ENCODE measurements around the gene COPS4. TPM values are rescaled to one million over a fixed set of nuclear protein-coding genes. Genes with fewer than 3 reads are reported as not detected.
A peak's percentile ranks its signal among the peaks of the same experiment; 100 is the strongest.

Gene COPS4
- polyA plus RNA-seq, 1 donor (not counting 4 experiments of a cell fraction or from before 2014, with no cell fraction given), result 50.2 TPM

GRCh38 chr4:83012687-83013419 lies 22.1 kb upstream of the COPS4 start:
- dilution Hi-C loops (cut with MboI; ENCODE audit: extremely low pct_ligation_motif_present, low sequenced_read_pairs), result no loop called here
- Histone ChIP-seq H3K4me3 (ENCODE audit: control insufficient read depth in 2 of 3, extremely low read depth in 1 of 3, insufficient read depth in 2 of 3, low read depth in 1 of 3, low read length in 3 of 3) (peak overlapping the region; percentile 82 to 93 (median 88)), H3K27me3 (ENCODE audit: control insufficient read depth, extremely low read depth, insufficient read depth, low read length) (no peaks in the 10 kb centered on the region), H3K9ac (ENCODE audit: control insufficient read depth, extremely low read depth, insufficient read depth, low read length) (peak overlapping the region; percentile 88), H3K4me1 (ENCODE audit: control insufficient read depth, extremely low read depth, insufficient read depth, low read length) (peaks cover 13% of the 10 kb centered on the region), H3K4me2 (ENCODE audit: control insufficient read depth, extremely low read depth, insufficient read depth, low read depth, low read length) (peak overlapping the region; percentile 100), H4K20me1 (ENCODE audit: control insufficient read depth, extremely low read depth, insufficient read depth, low read length) (no peaks in the 10 kb centered on the region), H3K9me3 (ENCODE audit: control insufficient read depth, low read depth, low read length) (no peaks in the 10 kb centered on the region), H3K27ac (ENCODE audit: control insufficient read depth, insufficient read depth, low read length) (peak overlapping the region; percentile 77), H3K9me1 (ENCODE audit: control insufficient read depth, extremely low read depth, insufficient read depth, low read length) (no peaks in the 10 kb centered on the region), H3K36me3 (ENCODE audit: control insufficient read depth in 2 of 2, extremely low read depth in 1 of 2, insufficient read depth in 2 of 2, low read length in 2 of 2) (no peaks in the 10 kb centered on the region), H2AFZ (ENCODE audit: control insufficient read depth, low read length) (peak overlapping the region; percentile 99), H3K79me2 (ENCODE audit: control insufficient read depth, insufficient read depth, low read length) (peaks cover 33% of the 10 kb centered on the region)
- DNase-seq (ENCODE audit: low read depth, low spot score) (peak; percentile 75), FAIRE-seq (peak; percentile 78)
- TF ChIP-seq EZH2 (IDR thresholded peaks at IDR 0.05; ENCODE audit: low read length) (no peak), CTCF (optimal IDR thresholded peaks at IDR 0.05 in 1 of 3, IDR thresholded peaks at IDR 0.05 in 1 of 3, conservative IDR thresholded peaks at IDR 0.05 in 1 of 3; ENCODE audit: extremely low read depth in 1 of 3, insufficient read depth in 2 of 3, low read length in 3 of 3) (peak; percentile 33 to 41 (median 37))

GRCh38 chr4:83013420-83013867 lies 21.5 kb upstream of the COPS4 start:
- H3K27me3 ChIP-seq (ENCODE audit: control insufficient read depth, extremely low read depth, insufficient read depth, low read length), result no peaks in the 10 kb centered on the region
- DNase-seq (ENCODE audit: low read depth, low spot score), result no peak
- no peaks in the 10 kb centered on the region for H3K36me3 ChIP-seq (ENCODE audit: control insufficient read depth in 2 of 2, extremely low read depth in 1 of 2, insufficient read depth in 2 of 2, low read length in 2 of 2)
- no peak for FAIRE-seq
- H3K9ac ChIP-seq (ENCODE audit: control insufficient read depth, extremely low read depth, insufficient read depth, low read length), result peak overlapping the region; percentile 75
- H3K4me2 ChIP-seq (ENCODE audit: control insufficient read depth, extremely low read depth, insufficient read depth, low read depth, low read length), result peak overlapping the region; percentile 100
- peak overlapping the region; percentile 99 for H2AFZ ChIP-seq (ENCODE audit: control insufficient read depth, low read length)
- peaks cover 27% of the 10 kb centered on the region for H3K79me2 ChIP-seq (ENCODE audit: control insufficient read depth, insufficient read depth, low read length)
- H3K4me1 ChIP-seq (ENCODE audit: control insufficient read depth, extremely low read depth, insufficient read depth, low read length), result peaks cover 13% of the 10 kb centered on the region
- H3K27ac ChIP-seq (ENCODE audit: control insufficient read depth, insufficient read depth, low read length), result peak overlapping the region; percentile 77
- no peaks in the 10 kb centered on the region for H4K20me1 ChIP-seq (ENCODE audit: control insufficient read depth, extremely low read depth, insufficient read depth, low read length)
- H3K9me1 ChIP-seq (ENCODE audit: control insufficient read depth, extremely low read depth, insufficient read depth, low read length), result no peaks in the 10 kb centered on the region
- peak overlapping the region; percentile 75 to 88 (median 82) for H3K4me3 ChIP-seq (ENCODE audit: control insufficient read depth in 2 of 3, extremely low read depth in 1 of 3, insufficient read depth in 2 of 3, low read depth in 1 of 3, low read length in 3 of 3)
- dilution Hi-C loops (cut with MboI; ENCODE audit: extremely low pct_ligation_motif_present, low sequenced_read_pairs), result no loop called here
- TF ChIP-seq CTCF (optimal IDR thresholded peaks at IDR 0.05 in 1 of 3, IDR thresholded peaks at IDR 0.05 in 1 of 3, conservative IDR thresholded peaks at IDR 0.05 in 1 of 3; ENCODE audit: extremely low read depth in 1 of 3, insufficient read depth in 2 of 3, low read length in 3 of 3), result no peak
- TF ChIP-seq EZH2 (IDR thresholded peaks at IDR 0.05; ENCODE audit: low read length), result no peak
- no peaks in the 10 kb centered on the region for H3K9me3 ChIP-seq (ENCODE audit: control insufficient read depth, low read depth, low read length)
